ENCODE measurements around the gene SH3PXD2B.
A peak's percentile ranks its signal among the peaks of the same experiment; 100 is the strongest.

Gene SH3PXD2B

GRCh38 chr5:172311026-172311425 is 143.3 kb downstream of the SH3PXD2B start:
- H3K4me3 ChIP-seq (ENCODE audit: low read length) = no peak overlapping the region
- DNase-seq (ENCODE audit: low read depth) = no peak
- no peak for TF ChIP-seq CTCF (IDR thresholded peaks at IDR 0.05; ENCODE audit: insufficient read depth, low read depth, low read length, missing control alignments)

- no peak for DNase-seq (ENCODE audit: low read depth)
- no peak overlapping the region for H3K4me3 ChIP-seq (ENCODE audit: low read length)
- no peak for TF ChIP-seq CTCF (IDR thresholded peaks at IDR 0.05; ENCODE audit: insufficient read depth, low read depth, low read length, missing control alignments)
Observed at GRCh38 chr5:172305380-172305779, 148.9 kb downstream of the SH3PXD2B start.

GRCh38 chr5:172303572-172304335 is 150.6 kb downstream of the SH3PXD2B start:
- no peak for TF ChIP-seq CTCF (IDR thresholded peaks at IDR 0.05; ENCODE audit: insufficient read depth, low read depth, low read length, missing control alignments)
- peak; percentile 79 for DNase-seq (ENCODE audit: low read depth)
- no peak overlapping the region for H3K4me3 ChIP-seq (ENCODE audit: low read length)

- TF ChIP-seq CTCF (IDR thresholded peaks at IDR 0.05; ENCODE audit: insufficient read depth, low read depth, low read length, missing control alignments) = no peak
- DNase-seq (ENCODE audit: low read depth) = peak; percentile 53
- H3K4me3 ChIP-seq (ENCODE audit: low read length) = no peak overlapping the region
Observed at GRCh38 chr5:172303162-172303561, 151.2 kb downstream of the SH3PXD2B start.

GRCh38 chr5:172302047-172302710 is 152.1 kb downstream of the SH3PXD2B start:
- no peak for DNase-seq (ENCODE audit: low read depth)
- no peak for TF ChIP-seq CTCF (IDR thresholded peaks at IDR 0.05; ENCODE audit: insufficient read depth, low read depth, low read length, missing control alignments)
- H3K4me3 ChIP-seq (ENCODE audit: low read length) = no peak overlapping the region

- no peak for TF ChIP-seq CTCF (IDR thresholded peaks at IDR 0.05; ENCODE audit: insufficient read depth, low read depth, low read length, missing control alignments)
- H3K4me3 ChIP-seq (ENCODE audit: low read length) = no peak overlapping the region
- peak; percentile 58 for DNase-seq (ENCODE audit: low read depth)
Observed at GRCh38 chr5:172299916-172300439, 154.3 kb downstream of the SH3PXD2B start.
